ENCODE data around the gene TMUB2.

GRCh38 chr17:44170499-44171201 lies 16.1 kb upstream of the TMUB2 start, which contains the start of gene ASB16:
- no peak for TF ChIP-seq SP2 (IDR thresholded peaks at IDR 0.05; ENCODE audit: extremely low read depth, low read depth, low read length, poor library complexity, severe bottlenecking)
- TF ChIP-seq, protein P1, sequence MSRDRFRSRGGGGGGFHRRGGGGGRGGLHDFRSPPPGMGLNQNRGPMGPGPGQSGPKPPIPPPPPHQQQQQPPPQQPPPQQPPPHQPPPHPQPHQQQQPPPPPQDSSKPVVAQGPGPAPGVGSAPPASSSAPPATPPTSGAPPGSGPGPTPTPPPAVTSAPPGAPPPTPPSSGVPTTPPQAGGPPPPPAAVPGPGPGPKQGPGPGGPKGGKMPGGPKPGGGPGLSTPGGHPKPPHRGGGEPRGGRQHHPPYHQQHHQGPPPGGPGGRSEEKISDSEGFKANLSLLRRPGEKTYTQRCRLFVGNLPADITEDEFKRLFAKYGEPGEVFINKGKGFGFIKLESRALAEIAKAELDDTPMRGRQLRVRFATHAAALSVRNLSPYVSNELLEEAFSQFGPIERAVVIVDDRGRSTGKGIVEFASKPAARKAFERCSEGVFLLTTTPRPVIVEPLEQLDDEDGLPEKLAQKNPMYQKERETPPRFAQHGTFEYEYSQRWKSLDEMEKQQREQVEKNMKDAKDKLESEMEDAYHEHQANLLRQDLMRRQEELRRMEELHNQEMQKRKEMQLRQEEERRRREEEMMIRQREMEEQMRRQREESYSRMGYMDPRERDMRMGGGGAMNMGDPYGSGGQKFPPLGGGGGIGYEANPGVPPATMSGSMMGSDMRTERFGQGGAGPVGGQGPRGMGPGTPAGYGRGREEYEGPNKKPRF (IDR thresholded peaks at IDR 0.05; ENCODE audit: low read depth, low read length) = no peak

Measured in K562 (cell line).